GM21619 (cell line): ENCODE measurements around the gene ADM5.
A peak's percentile ranks its signal among the peaks of the same experiment; 100 is the strongest.

Experiments used
- ATAC-seq: cut with Tn5 transposase; IDR thresholded peaks from one replicate; pipeline ENCODE4 v1.9.1; 2021; ENCODE audit not compliant: unreplicated experiment

The ADM5 gene

GRCh38 chr19:49658139-49658517 lies 31.3 kb upstream of the ADM5 start:
- no peak for ATAC-seq

DNA sequence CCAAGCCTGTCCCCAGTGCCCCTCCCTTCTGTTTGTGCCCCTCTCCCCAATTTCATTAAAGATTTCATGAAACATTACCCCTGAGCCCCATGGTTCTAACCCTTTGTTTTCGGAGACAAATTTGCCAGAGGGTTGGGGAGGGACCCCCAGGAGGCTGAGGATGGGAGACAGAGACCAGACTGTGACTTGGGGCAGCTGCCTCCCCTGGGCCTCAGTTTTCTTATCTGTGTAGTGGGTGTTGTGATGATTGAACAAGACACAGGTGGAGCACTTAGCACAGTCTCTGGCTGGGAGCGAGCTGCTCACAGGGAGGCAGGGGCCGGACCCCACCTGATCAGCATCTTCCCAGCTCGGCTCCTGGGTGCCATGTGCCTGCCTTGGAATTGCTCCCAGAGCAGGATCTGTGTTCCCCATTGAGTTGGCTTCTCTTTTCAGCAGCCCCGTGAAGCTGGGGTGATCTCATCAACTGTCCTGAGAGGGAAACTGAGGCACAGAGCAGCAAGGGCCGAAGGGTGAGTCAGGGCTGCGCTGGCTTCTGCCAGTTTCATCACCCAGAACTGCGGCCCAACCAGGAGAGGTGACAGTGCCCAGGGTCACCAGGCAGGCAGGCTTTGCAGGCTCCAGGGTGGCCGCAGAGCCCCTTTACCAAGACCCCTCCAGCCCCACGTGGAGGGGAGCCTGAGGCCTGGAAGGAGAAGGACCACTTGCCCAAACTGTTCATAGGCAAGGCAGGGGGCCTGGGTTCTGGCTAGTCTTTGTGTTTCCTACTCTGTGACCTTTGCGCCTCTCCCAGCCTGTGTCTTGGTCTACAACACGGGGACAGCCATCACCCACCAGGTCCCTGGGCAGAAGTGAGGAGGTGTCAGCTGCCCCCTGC lies 30.6 kb upstream of the ADM5 start:
- no peak for ATAC-seq

DNA sequence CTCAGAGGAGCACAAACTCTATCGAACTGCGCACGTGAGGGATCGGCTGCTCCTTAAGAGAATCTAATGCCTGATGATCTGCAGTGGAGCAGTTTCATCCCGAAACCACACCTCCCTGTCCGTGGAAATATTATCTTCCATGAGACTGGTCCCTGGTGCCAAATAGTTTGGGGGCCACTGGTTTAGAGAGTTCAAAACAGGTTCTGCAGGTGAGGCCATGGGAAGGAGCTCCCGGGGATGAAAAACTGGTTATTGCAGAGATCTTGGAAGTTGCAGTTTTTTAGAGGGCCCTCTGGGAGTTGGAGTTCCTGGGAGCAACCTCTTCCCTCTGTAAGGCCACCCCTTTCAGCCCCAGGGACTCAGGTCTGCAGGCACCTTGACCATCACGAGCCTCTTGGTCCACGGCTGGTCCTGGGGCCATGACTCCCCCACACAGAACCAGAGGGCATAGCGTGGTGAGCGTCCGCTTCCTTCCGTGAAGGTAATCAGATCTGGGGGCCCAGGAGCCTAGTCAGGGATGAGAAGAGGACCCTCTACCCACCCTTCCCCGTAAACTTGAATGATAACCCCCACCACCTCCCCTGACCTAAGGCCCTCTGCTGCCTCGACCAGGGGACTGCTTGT lies 28.9 kb upstream of the ADM5 start:
- ATAC-seq: no peak

- ATAC-seq: no peak
Observed at GRCh38 chr19:49662011-49662410, 27.4 kb upstream of the ADM5 start.

GRCh38 chr19:49663224-49663623 lies 26.2 kb upstream of the ADM5 start:
- ATAC-seq: no peak

DNA sequence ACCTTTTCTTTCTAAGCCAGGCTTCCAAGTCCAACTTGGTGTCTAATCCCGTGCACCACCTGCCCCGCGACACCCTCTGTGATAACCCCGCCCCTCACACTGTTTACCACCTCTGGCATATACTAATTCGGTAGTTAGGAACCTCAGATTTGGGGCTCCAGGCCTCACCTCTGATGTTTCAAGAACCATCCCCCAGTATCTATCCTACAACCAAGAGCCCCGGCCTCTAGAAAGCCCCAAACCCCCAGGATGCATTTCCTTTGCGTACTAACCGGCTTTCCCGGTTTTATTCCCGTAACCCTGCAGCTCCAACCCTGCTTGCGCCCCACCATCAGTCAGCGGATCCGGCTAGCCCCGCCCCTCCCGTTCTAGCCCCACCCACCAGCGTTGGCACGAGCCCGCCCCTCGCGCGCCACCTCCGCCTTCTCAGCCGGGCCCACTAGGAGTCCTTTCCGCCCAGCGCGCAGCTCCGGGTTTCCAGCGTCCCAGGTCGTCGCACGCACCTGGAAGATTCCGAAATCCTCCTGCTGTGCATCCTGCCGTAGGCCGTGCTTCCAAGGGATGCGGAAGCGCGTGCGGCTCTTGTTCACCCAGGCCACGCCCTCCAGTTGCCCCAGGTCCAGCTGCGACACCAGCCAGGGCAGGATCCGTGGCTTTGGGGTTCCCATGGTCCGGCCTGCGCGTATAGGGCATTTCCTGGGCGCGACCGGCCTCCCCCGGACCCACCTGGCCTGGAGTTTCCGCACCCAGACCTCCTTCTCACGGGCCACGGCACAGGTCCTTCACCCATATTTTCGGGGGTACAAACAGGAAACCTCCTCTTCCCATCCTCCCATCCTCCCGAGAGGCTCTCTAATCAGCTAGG lies 25.0 kb upstream of the ADM5 start:
- ATAC-seq: peak; percentile 37

- no peak for ATAC-seq
Observed at GRCh38 chr19:49665036-49665350, 24.4 kb upstream of the ADM5 start.

GRCh38 chr19:49665351-49666119 lies 23.9 kb upstream of the ADM5 start, which contains the start of the genes BCL2L12 and IRF3:
BCL2L12 (plus strand) TSS chr19:49665933; CDS start chr19:49666693, 760 bp downstream.
IRF3 (minus strand) TSS chr19:49665857; CDS start chr19:49664838, 1,019 bp downstream.
- peak; percentile 81 for ATAC-seq

- no peak for ATAC-seq
Observed at GRCh38 chr19:49666120-49666444, 23.3 kb upstream of the ADM5 start.

GRCh38 chr19:49667473-49667872 lies 21.9 kb upstream of the ADM5 start:
- ATAC-seq: no peak

- no peak for ATAC-seq
Observed at GRCh38 chr19:49669516-49669915, 19.9 kb upstream of the ADM5 start.

GRCh38 chr19:49672131-49672919 lies 17.1 kb upstream of the ADM5 start:
- ATAC-seq: no peak

- peak; percentile 53 for ATAC-seq
Observed at GRCh38 chr19:49676136-49676783, 13.1 kb upstream of the ADM5 start.

DNA sequence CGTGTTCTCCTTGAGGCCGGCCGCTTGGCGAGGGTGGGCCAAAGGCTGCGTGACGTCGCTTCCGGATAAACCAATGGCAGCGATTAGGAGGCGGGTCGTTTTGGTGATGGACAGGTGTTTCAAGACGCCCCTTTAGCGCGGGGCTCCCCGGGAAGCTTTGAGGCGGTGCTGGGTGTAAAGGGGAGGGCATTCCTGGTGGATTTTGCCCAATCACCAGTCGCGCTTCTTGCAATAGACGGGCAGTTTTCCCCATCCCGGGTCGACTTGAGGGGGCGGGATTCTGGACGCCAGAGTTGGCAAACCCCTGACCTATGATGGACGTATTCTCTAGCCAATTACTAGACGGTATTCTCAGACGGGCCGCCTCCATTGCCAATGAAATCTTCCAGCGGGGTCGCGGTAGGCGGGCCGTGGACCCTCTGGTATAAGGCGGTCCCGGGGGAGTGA lies 12.6 kb upstream of the ADM5 start:
- ATAC-seq: no peak

GRCh38 chr19:49677231-49677900 lies 12.0 kb upstream of the ADM5 start, which contains the start of gene PRMT1:
PRMT1 (plus strand) TSS chr19:49677271; CDS start chr19:49677281, 10 bp downstream.
- no peak for ATAC-seq

DNA sequence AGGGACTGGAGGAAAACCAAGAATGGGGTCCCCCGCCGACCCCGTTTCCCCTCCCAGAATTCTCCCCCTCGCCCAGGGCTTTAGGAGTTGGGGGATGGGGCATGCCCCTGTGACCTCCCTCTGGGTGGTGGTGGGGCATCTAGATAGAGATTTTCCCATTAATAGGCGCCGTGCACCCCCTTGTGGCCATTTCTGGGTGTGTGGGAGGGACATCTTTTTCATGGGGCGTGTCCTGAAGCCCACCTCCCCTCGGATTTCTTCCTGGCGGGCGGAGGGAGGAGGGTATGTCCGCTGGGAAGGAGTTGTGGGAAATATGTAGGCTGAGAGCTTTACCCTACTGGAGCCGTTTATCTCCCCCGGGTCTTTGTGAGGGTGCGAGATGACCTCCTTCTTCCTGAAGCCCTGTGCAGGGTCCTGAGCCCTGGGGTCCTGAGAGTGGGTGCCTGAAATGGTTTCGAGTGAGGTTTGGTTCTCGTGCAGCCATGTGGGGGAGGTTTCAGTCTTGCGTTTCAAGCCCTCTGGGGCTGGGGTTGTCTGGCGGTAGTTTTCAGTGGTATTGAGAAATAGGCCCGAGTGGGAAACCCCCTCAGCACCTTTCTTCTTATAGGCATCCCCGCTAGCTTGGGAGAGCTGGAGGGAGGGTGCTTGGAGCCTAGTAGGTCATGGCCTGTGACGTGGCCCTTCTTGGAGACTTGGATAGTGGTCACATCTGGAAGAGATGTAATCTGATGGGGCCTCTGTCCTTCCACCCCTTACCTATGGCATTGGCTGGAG lies 11.3 kb upstream of the ADM5 start:
- no peak for ATAC-seq

GRCh38 chr19:49678985-49679770 lies 10.2 kb upstream of the ADM5 start:
- ATAC-seq: no peak
